Lower leg skin (tissue), 3 donors: ENCODE data around the gene OR52I2.

Source experiments
- POLR2A ChIP-seq, 2 donors: fragments of 450-650 bp; IDR thresholded peaks; one replicate each; pipeline ENCODE4 v1.6.1; 2016 to 2017; ENCODE audit warnings: antibody characterized with exemption in 2 of 2, mild to moderate bottlenecking in 1 of 2, moderate library complexity in 1 of 2
- TF ChIP-seq, protein P1 (sequence below), 3 donors: fragments of 450-650 bp; IDR thresholded peaks; one replicate each; pipeline ENCODE4 v1.5.1; 2016; ENCODE audit warnings: antibody characterized with exemption in 3 of 3, mild to moderate bottlenecking in 3 of 3, moderate library complexity in 2 of 3

DNA sequence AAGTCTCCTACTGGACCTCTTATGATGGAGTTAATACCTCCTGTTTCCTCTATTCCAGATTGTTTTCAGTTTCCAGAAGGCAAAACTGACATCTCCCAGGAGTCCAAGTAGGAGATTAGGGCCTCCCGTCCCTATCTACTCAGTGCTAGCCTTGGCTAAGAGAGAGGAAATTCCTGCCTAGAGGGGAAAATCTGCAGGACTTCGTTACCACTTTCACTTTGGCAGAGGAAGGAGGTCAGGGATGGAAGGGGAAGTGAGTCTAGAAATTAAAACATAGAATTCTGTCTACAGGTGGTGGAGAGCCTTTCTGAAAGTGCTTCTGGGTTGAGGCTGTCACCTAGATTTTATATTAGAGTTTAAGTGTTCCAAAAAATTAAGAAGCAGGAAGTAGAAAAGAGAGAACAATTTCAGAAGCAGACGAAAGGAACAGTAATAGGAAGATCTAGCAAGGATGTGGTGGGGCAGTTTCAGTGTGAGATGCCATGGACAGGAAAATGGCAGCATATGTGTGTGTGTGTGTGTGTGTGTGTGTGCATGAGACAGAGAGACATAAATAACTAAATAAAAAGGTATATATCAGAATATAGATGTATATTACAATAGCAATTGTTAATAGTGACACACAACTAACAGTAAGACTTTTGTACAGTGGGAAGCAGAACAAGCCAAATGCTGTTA lies 28.9 kb downstream of the OR52I2 start:
- TF ChIP-seq, protein P1, sequence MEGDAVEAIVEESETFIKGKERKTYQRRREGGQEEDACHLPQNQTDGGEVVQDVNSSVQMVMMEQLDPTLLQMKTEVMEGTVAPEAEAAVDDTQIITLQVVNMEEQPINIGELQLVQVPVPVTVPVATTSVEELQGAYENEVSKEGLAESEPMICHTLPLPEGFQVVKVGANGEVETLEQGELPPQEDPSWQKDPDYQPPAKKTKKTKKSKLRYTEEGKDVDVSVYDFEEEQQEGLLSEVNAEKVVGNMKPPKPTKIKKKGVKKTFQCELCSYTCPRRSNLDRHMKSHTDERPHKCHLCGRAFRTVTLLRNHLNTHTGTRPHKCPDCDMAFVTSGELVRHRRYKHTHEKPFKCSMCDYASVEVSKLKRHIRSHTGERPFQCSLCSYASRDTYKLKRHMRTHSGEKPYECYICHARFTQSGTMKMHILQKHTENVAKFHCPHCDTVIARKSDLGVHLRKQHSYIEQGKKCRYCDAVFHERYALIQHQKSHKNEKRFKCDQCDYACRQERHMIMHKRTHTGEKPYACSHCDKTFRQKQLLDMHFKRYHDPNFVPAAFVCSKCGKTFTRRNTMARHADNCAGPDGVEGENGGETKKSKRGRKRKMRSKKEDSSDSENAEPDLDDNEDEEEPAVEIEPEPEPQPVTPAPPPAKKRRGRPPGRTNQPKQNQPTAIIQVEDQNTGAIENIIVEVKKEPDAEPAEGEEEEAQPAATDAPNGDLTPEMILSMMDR (IDR thresholded peaks at IDR 0.05) = no peak
- no peak for TF ChIP-seq POLR2A (IDR thresholded peaks at IDR 0.05)
